HCT116 (cell line): Measurements from ENCODE around the gene ZNF677. TPM values are rescaled to one million over a fixed set of nuclear protein-coding genes. Genes with fewer than 3 reads are reported as not detected.
"Not testable (repeated sequence)": the region's sequence is repeated elsewhere in the genome, so short reads cannot be mapped to it uniquely, and the experiment has no call there.

ENCODE experiments used
- ATAC-seq: fragments of 200-7000 bp; cut with Tn5 transposase; 2 replicates; pipeline ENCODE4 v1.9.1; 2020; ENCODE audit warnings: mild to moderate bottlenecking, moderate library complexity
- BruUV-seq: library from RNA; stranded (reverse); fragments of 400-500 nt; replicated peaks from 2 replicates; lab custom pipeline; 2021; lab: Mats Ljungman, UMichigan
- CTCF ChIA-PET: fragments of 300-600 bp; sonication (Branson Sonifier 250); formaldehyde crosslinking; loops from one replicate; lab custom pipeline; 2021; ENCODE audit warnings: antibody characterized with exemption; lab: Charles Lee
- POLR2A ChIA-PET: fragments of 300-600, 350-600 bp; sonication (Branson Sonifier 250); formaldehyde crosslinking; loops from one replicate; lab custom pipeline; 2021; ENCODE audit warnings: antibody characterized with exemption; lab: Charles Lee
- RAD21 ChIA-PET, 2 experiments: fragments of 300-600 bp; sonication (Branson Sonifier 250); formaldehyde crosslinking; loops; one replicate each; lab custom pipeline; 2023; ENCODE audit warnings: low total read pairs in 2 of 2; ENCODE audit not compliant: uncharacterized antibody in 2 of 2, unreplicated experiment in 2 of 2, low non-redundant PET in 1 of 2; lab: Charles Lee
- DNase-seq: peaks from one replicate; pipeline ENCODE4 v3.0.0-alpha.2; 2010; ENCODE audit warnings: low read depth, low spot score
- H2AFZ ChIP-seq: fragments of 200-600 bp; shearing (Covaris generic), sonication (generic); 2 replicates; pipeline ENCODE4 v1.6.1; 2017; ENCODE audit warnings: low read depth, mixed run types, mixed read lengths, antibody characterized with exemption, low read length; ENCODE audit not compliant: poor library complexity, severe bottlenecking
- H3K27ac ChIP-seq: 2 replicates; pipeline ENCODE4 v1.5.1; 2012; ENCODE audit warnings: low read depth, low read length
- H3K27me3 ChIP-seq: fragments of 200-600 bp; sonication (generic); 2 replicates; pipeline ENCODE4 v1.6.1; 2016; ENCODE audit warnings: mixed run types, low read length, mixed read lengths; ENCODE audit not compliant: insufficient read depth
- H3K36me3 ChIP-seq, 2 experiments: fragments of 200-500 bp in 1 of 2; fragments of 200-600 bp in 1 of 2; sonication (Bioruptor generic) in 1 of 2; sonication (generic) in 1 of 2; 2 replicates each; pipeline versions ENCODE4 v1.5.1 to v1.6.1; 2014 to 2016; ENCODE audit warnings: low read length in 2 of 2, inconsistent platforms in 1 of 2, mixed read lengths in 1 of 2, mixed run types in 1 of 2; ENCODE audit not compliant: insufficient read depth in 2 of 2, control insufficient read depth in 1 of 2
- H3K4me1 ChIP-seq, 2 experiments: fragments of 200-600 bp in 1 of 2; sonication (generic) in 1 of 2; 2 replicates each; pipeline versions ENCODE4 v1.5.1 to v1.6.1; 2012 to 2017; ENCODE audit warnings: low read length in 2 of 2, inconsistent platforms in 1 of 2, mild to moderate bottlenecking in 1 of 2, mixed read lengths in 1 of 2, mixed run types in 1 of 2, moderate library complexity in 1 of 2; ENCODE audit not compliant: insufficient read depth in 2 of 2, control insufficient read depth in 1 of 2
- H3K4me2 ChIP-seq: fragments of 200-600 bp; sonication (generic); 2 replicates; pipeline ENCODE4 v1.6.1; 2017; ENCODE audit warnings: mixed run types, low read length, mixed read lengths
- H3K4me3 ChIP-seq, 2 experiments: fragments of 200-600 bp in 1 of 2; sonication (generic) in 1 of 2; replicated peaks in 1 of 2; 2 replicates each; pipeline ENCODE4 v1.5.1; 2011 to 2016; ENCODE audit warnings: low read length in 2 of 2, control low read depth in 1 of 2, low read depth in 1 of 2, mild to moderate bottlenecking in 1 of 2, mixed read lengths in 1 of 2, mixed run types in 1 of 2
- H3K79me2 ChIP-seq: fragments of 200-600 bp; sonication (generic); 2 replicates; pipeline ENCODE4 v1.6.1; 2017; ENCODE audit warnings: mild to moderate bottlenecking, mixed run types, low read length, moderate library complexity, mixed read lengths; ENCODE audit not compliant: insufficient read depth
- H3K9ac ChIP-seq: fragments of 200-600 bp; sonication (generic); 2 replicates; pipeline ENCODE4 v1.6.1; 2016; ENCODE audit warnings: low read length, mixed read lengths
- H3K9me2 ChIP-seq: fragments of 200-600 bp; sonication (generic), shearing (Covaris generic); 2 replicates; pipeline ENCODE4 v1.6.1; 2017; ENCODE audit warnings: mixed run types, mild to moderate bottlenecking, moderate library complexity; ENCODE audit not compliant: insufficient read depth
- H3K9me3 ChIP-seq, 2 experiments: fragments of 200-500 bp in 1 of 2; fragments of 200-600 bp in 1 of 2; sonication (Bioruptor generic) in 1 of 2; sonication (generic) in 1 of 2; 2 replicates each; pipeline ENCODE4 v1.6.1; 2014 to 2017; ENCODE audit warnings: low read length in 2 of 2, mixed read lengths in 2 of 2, inconsistent platforms in 1 of 2, low read depth in 1 of 2, mild to moderate bottlenecking in 1 of 2, mixed run types in 1 of 2, moderate library complexity in 1 of 2; ENCODE audit not compliant: control insufficient read depth in 1 of 2, insufficient read depth in 1 of 2
- H4K20me1 ChIP-seq: fragments of 200-600 bp; sonication (generic), shearing (Covaris generic); 2 replicates; pipeline ENCODE4 v1.6.1; 2017; ENCODE audit warnings: mixed run types, mild to moderate bottlenecking, moderate library complexity; ENCODE audit not compliant: insufficient read depth
- REST ChIP-seq: IDR thresholded peaks from 2 replicates; pipeline ENCODE4 v1.6.1; 2012; ENCODE audit warnings: low read depth
- ZBTB33 ChIP-seq: IDR thresholded peaks from 2 replicates; pipeline ENCODE4 v1.6.1; 2011; ENCODE audit warnings: mild to moderate bottlenecking, low read length, moderate library complexity; ENCODE audit not compliant: insufficient replicate concordance; ENCODE audit errors: extremely low read depth
- intact Hi-C: fragments of 100-400 bp; cut with micrococcal nuclease; formaldehyde crosslinking; loops from 2 replicates; pipeline ENCODE4 v1.10.0; 2022
- total RNA-seq: library from RNA; stranded (reverse); gene quantifications from one replicate; pipeline ENCODE4 v1.2.1, GENCODE V29; 2021; ENCODE audit not compliant: unreplicated experiment

Gene ZNF677
- total RNA-seq, 1 experiment from 2014 or later, result 0.34 TPM

DNA sequence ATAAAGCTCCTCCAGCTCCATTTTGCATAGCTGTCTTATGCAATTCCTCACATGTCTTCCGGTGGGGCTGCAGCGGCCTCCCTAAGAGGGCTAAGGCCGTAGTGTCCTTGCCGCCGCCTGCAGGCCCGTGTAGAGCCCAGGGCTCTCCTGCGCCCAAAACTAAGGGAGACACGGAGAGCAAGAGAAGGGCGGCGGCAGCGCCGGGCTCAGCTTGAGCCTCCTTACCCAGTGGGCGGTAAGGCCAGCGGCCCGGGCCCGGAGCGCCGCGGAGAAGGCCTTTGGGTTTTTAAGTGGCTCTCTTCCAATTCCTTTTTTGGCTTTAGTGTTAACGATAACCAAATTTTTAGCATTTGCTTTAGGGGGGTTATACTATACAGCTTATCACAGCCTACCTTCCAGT, 30.1 kb downstream of the ZNF677 start (continued):
- no peak for TF ChIP-seq REST
- TF ChIP-seq ZBTB33, result no peak

- H3K9me3 ChIP-seq, result not testable (repeated sequence)
Measured at GRCh38 chr19:53222716-53223115, 32.0 kb downstream of the ZNF677 start.

More at GRCh38 chr19:53222716-53223115, 32.0 kb downstream of the ZNF677 start:
- H3K9ac ChIP-seq, intact Hi-C loops, H3K79me2 ChIP-seq, CTCF ChIA-PET, H3K4me2 ChIP-seq, ATAC-seq, H3K27ac ChIP-seq, DNase-seq, H2AFZ ChIP-seq, POLR2A ChIA-PET, H3K27me3 ChIP-seq, H3K4me3 ChIP-seq, H3K36me3 ChIP-seq, H3K9me2 ChIP-seq, RAD21 ChIA-PET, H3K4me1 ChIP-seq, BruUV-seq, H4K20me1 ChIP-seq: not testable (repeated sequence)
